Thyroid gland (tissue), 4 donors: ENCODE results near the gene DPP6.

ENCODE experiments used
- CTCF ChIP-seq, 6 experiments: fragments of 200-600 bp in 3 of 6; fragments of 450-650 bp in 3 of 6; sonication (generic) in 3 of 6; IDR thresholded peaks; one replicate each; pipeline ENCODE4 v1.5.1; 2016 to 2019; ENCODE audit warnings: antibody characterized with exemption in 6 of 6, mild to moderate bottlenecking in 2 of 6, inconsistent platforms in 1 of 6, moderate library complexity in 1 of 6
- POLR2A ChIP-seq, 2 donors: fragments of 450-650 bp; IDR thresholded peaks; one replicate each; pipeline ENCODE4 v1.6.1; 2017; ENCODE audit warnings: antibody characterized with exemption in 2 of 2, mild to moderate bottlenecking in 2 of 2, moderate library complexity in 1 of 2

- TF ChIP-seq POLR2A (IDR thresholded peaks at IDR 0.05): no peak
- TF ChIP-seq CTCF (IDR thresholded peaks at IDR 0.05): no peak
Measured at GRCh38 chr7:154416714-154417113, 364.5 kb downstream of the DPP6 start.
